GM12878 (cell line): Measurements from ENCODE around the gene EME2. TPM values are rescaled to one million over a fixed set of nuclear protein-coding genes. Genes with fewer than 3 reads are reported as not detected.

Source experiments
- ATAC-seq: fragments of 200-7000 bp; cut with Tn5 transposase; 3 replicates; pipeline ENCODE4 v1.9.1; 2020; ENCODE audit warnings: mild to moderate bottlenecking, moderate library complexity
- BruUV-seq: library from RNA; stranded (reverse); fragments of 400-500 nt; replicated peaks from 2 replicates; lab custom pipeline; 2021; lab: Mats Ljungman, UMichigan
- CTCF ChIA-PET: fragments of 300-600 bp; sonication (Branson Sonifier 250); formaldehyde crosslinking; extraction: SDS; loops from one replicate; lab custom pipeline; 2021; ENCODE audit warnings: inconsistent platforms; lab: Yijun Ruan, JAX
- POLR2A ChIA-PET: fragments of 350-600 bp; formaldehyde crosslinking; extraction: SDS; loops from one replicate; lab custom pipeline; 2021; ENCODE audit warnings: inconsistent platforms; lab: Charles Lee
- RAD21 ChIA-PET: fragments of 300-600 bp; sonication (Branson Sonifier 250); formaldehyde crosslinking; loops from one replicate; lab custom pipeline; 2023; ENCODE audit warnings: antibody characterized with exemption; ENCODE audit not compliant: unreplicated experiment; lab: Charles Lee
- SMC1A ChIA-PET: fragments of 300-600 bp; sonication (Branson Sonifier 250); formaldehyde crosslinking; loops from one replicate; lab custom pipeline; 2023; ENCODE audit not compliant: unreplicated experiment, uncharacterized antibody; lab: Charles Lee
- DNase-seq: peaks from one replicate; pipeline ENCODE4 v3.0.0-alpha.2; 2011; ENCODE audit warnings: low read depth, low spot score
- FAIRE-seq: peaks from 3 replicates; lab custom pipeline; 2011; peaks lifted over from hg19 to GRCh38; lab: Jason Lieb, UNC
- H2AFZ ChIP-seq: 2 replicates; pipeline ENCODE4 v1.6.0; 2011; ENCODE audit warnings: low read depth, low read length, control low read depth; ENCODE audit not compliant: control insufficient read depth
- H3K27ac ChIP-seq: 2 replicates; pipeline ENCODE4 v1.5.1; 2011; ENCODE audit warnings: control low read depth; ENCODE audit not compliant: control insufficient read depth, insufficient read depth
- H3K27me3 ChIP-seq, 2 experiments: replicated peaks in 1 of 2; 2 replicates each; pipeline versions ENCODE4 v1.6.0 to v1.6.1; 2011; ENCODE audit warnings: low read length in 1 of 2; ENCODE audit not compliant: control insufficient read depth in 2 of 2, insufficient read depth in 2 of 2
- H3K36me3 ChIP-seq, 2 experiments: 2 replicates each; pipeline ENCODE4 v1.5.1; 2011; ENCODE audit warnings: low read length in 1 of 2; ENCODE audit not compliant: control insufficient read depth in 2 of 2, insufficient read depth in 2 of 2
- H3K4me1 ChIP-seq: 2 replicates; pipeline ENCODE4 v1.6.1; 2011; ENCODE audit warnings: mild to moderate bottlenecking, low read length, moderate library complexity, mixed read lengths; ENCODE audit not compliant: control insufficient read depth, insufficient read depth
- H3K4me2 ChIP-seq: 2 replicates; pipeline ENCODE4 v1.6.0; 2011; ENCODE audit warnings: control low read depth; ENCODE audit not compliant: control insufficient read depth, insufficient read depth
- H3K4me3 ChIP-seq: fragments of 200-600 bp; sonication (generic); 2 replicates; pipeline ENCODE4 v1.5.1; 2016
- H3K79me2 ChIP-seq: 2 replicates; pipeline ENCODE4 v1.6.0; 2011; ENCODE audit warnings: low read length; ENCODE audit not compliant: control insufficient read depth, insufficient read depth
- H3K9ac ChIP-seq: 2 replicates; pipeline ENCODE4 v1.8.0; 2011; ENCODE audit warnings: low read length, control low read depth, mixed read lengths; ENCODE audit not compliant: control insufficient read depth, insufficient read depth
- H3K9me3 ChIP-seq: replicated peaks from 3 replicates; pipeline ENCODE4 v1.5.1; 2011; ENCODE audit warnings: mild to moderate bottlenecking, low read length; ENCODE audit not compliant: control insufficient read depth, insufficient read depth
- H4K20me1 ChIP-seq: 2 replicates; pipeline ENCODE4 v1.6.0; 2011; ENCODE audit not compliant: control insufficient read depth, insufficient read depth
- BRCA1 ChIP-seq: IDR thresholded peaks from 2 replicates; pipeline ENCODE4 v1.6.1; 2011; ENCODE audit warnings: low read depth, low read length, improper control_type of control experiment
- ESRRA ChIP-seq: IDR thresholded peaks from 2 replicates; pipeline ENCODE4 v1.6.1; 2012; ENCODE audit warnings: mild to moderate bottlenecking, low read length, improper control_type of control experiment
- MTA3 ChIP-seq: IDR thresholded peaks from 2 replicates; pipeline ENCODE4 v1.6.1; 2012; ENCODE audit warnings: low read length, inconsistent platforms, borderline replicate concordance
- POLR2A ChIP-seq: IDR thresholded peaks from 2 replicates; pipeline ENCODE4 v1.6.1; 2011; ENCODE audit warnings: low read depth, mild to moderate bottlenecking, low read length
- SMAD1 ChIP-seq: fragments of 450-650 bp; IDR thresholded peaks from 2 replicates; pipeline ENCODE4 v1.6.1; 2018; ENCODE audit warnings: mild to moderate bottlenecking, low read depth; ENCODE audit not compliant: partially characterized antibody
- ZNF217 ChIP-seq: fragments of 450-650 bp; IDR thresholded peaks from 2 replicates; pipeline ENCODE4 v1.6.1; 2017; ENCODE audit warnings: antibody characterized with exemption, mild to moderate bottlenecking
- WGBS: methylation state at CpG from one replicate; pipeline ENCODE4 v1.1.6; 2016; ENCODE audit warnings: low lambda C conversion rate; ENCODE audit not compliant: insufficient replicate concordance, insufficient coverage; ENCODE audit errors: missing lambda C conversion rate; 5-methylcytosine and 5-hydroxymethylcytosine counted together
- in situ Hi-C: fragments of 300-500 bp; cut with MboI; formaldehyde crosslinking; loops from 9 replicates; pipeline ENCODE4 v1.14.3; 2018; ENCODE audit warnings: mixed read lengths
- intact Hi-C: fragments of 100-400 bp; cut with micrococcal nuclease; formaldehyde crosslinking; loops from one replicate; pipeline ENCODE4 v1.14.2; 2022; ENCODE audit not compliant: unreplicated experiment
- polyA plus RNA-seq, 11 experiments: library from polyadenylated mRNA; depleted of rRNA in 4 of 11; unstranded in 6 of 11; stranded (reverse) in 5 of 11; fragments of >200 nt; fragmentation: Nextera tagmentation in 4 of 11; fragmentation: Illumina TruSeq in 1 of 11; extraction: Ambion mirVana in 4 of 11; extraction: Trizol in 1 of 11; gene quantifications; 1 replicate in 1 of 11; 2 replicates in 10 of 11; pipeline versions ENCODE4 v1.2.1 to v1.2.3, GENCODE V29; 2011 to 2016; ENCODE audit warnings: inconsistent platforms in 2 of 11, missing spikeins in 2 of 11, low read depth in 1 of 11
- total RNA-seq, 4 experiments: library from RNA; depleted of rRNA in 3 of 4; stranded (reverse); fragments of >200 nt in 3 of 4; fragmentation: Illumina TruSeq in 1 of 4; extraction: Trizol in 1 of 4; gene quantifications; 2 replicates each; pipeline versions ENCODE4 v1.2.1 to v1.2.3, GENCODE V29; 2013 to 2021
- TF ChIP-seq, protein P1 (sequence below): IDR thresholded peaks from 2 replicates; pipeline ENCODE4 v1.6.1; 2012; ENCODE audit warnings: mild to moderate bottlenecking, low read depth, low read length
- TF ChIP-seq, protein P2 (sequence below): fragments of 450-650 bp; conservative IDR thresholded peaks from 2 replicates; pipeline ENCODE4 v1.6.1; 2017; ENCODE audit warnings: mild to moderate bottlenecking, moderate library complexity

EME2 gene
- total and polyA plus RNA-seq, 10 of the 15 experiments (the other 5 are each of a cell fraction or from before 2014, with no cell fraction given): 0.29 to 16.9 (median 4.1) TPM

DNA sequence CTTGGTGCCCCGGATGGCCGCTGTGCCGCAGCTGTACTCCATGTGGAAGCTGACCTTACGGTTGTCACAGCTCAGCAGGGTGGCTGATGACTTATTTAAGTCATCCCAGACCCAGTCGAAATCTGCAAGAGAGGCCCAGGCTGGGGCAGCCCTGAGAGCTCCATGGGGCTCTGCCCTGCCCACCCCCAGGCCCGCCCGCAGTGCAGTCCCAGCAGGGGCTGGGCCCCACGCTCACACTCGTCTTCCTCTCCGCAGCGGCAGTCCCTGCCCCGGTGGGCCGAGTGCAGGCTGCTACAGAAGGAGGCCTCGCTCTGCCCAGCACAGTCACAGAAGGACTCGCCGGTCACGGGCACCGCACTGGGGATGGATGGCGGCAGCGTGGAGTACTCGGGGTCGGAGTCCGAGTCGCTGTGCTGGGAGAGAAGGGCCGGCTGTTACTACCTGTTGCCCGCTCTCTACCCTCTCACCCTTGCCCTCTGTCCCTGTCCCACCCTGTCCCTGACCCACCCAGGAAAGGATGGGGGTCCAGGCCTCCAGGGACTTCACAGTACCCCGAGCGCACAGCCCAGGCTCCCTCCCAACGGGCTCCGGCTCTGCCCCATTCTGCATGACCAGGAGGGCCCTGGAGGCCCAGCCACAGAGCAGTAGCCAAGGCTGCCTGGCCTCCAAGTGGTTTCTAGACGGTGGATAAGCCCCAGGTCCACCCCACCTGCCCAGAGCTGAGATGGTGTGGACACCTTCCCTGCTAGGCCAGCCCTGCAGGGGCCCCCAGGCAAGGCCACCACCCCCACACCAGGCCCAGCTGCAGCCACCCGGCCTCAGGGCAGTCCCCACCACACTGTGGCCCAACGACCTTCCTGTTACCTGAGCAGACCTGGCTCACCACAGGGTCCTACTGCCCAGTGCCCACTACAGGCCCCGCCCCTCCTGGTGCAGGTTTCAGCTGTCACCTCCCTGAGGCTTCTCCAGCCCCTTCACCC lies 5.9 kb downstream of the EME2 start:
- peaks cover 3 to 8% of the 10 kb centered on the region in 2 experiments; a peak in 3 of 4 replicates for H3K36me3 ChIP-seq
- H3K9ac ChIP-seq: no peak overlapping the region
- CTCF ChIA-PET: no interaction called here
- H3K27ac ChIP-seq: no peak overlapping the region
- no peak overlapping the region for H2AFZ ChIP-seq
- TF ChIP-seq ZNF217 (no peak), POLR2A (peak; percentile 32)
- in situ Hi-C loops: no loop called here
- intact Hi-C loops: no loop called here
- H3K9me3 ChIP-seq: no peaks in the 10 kb centered on the region
- H3K79me2 ChIP-seq: peaks cover 16% of the 10 kb centered on the region
- no peak overlapping the region for H3K4me2 ChIP-seq
- WGBS: 80% methylated on average over 32 of the region's 34 CpGs
- ATAC-seq (no peak), FAIRE-seq (no peak), DNase-seq (no peak)
- POLR2A ChIA-PET: interaction anchor here (1.2 kb wide), 1 partner anchor 73 kb away, joined by 3 read pairs; the partner anchor contains the start of gene MAPK8IP3
- no peaks in the 10 kb centered on the region for H4K20me1 ChIP-seq
- H3K4me1 ChIP-seq: peaks cover 17% of the 10 kb centered on the region
- no peak overlapping the region for H3K4me3 ChIP-seq
- no TSS peak for BruUV-seq
- RAD21 ChIA-PET: no interaction called here
- SMC1A ChIA-PET: no interaction called here
- H3K27me3 ChIP-seq: no peaks in the 10 kb centered on the region

DNA sequence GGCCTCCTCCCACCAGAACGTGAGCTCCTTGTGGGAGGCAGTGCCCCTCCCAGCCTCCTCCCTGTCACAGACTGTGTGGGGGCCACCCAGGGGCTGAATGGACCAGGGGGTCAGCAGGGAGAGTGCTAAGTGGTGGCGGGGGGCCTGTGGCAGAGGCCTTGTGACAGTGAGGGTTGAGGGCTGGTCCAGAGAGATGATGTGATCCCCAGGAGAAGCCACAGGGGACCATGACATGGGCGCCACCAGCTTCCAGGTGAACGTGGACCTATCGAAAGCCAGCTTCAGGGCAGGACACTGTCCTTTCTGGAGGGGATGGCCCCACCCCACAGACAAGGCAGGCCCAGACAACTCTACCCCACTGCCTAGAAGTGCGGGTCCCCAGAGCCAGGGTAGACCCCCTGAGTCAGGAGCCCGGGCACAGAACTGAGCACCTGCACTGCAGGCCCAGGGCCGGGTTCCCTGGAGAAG lies 6.7 kb downstream of the EME2 start:
- Histone ChIP-seq H3K36me3 (peaks cover 3 to 8% of the 10 kb centered on the region in 2 experiments; a peak in 3 of 4 replicates), H3K9me3 (no peaks in the 10 kb centered on the region), H3K4me2 (no peak overlapping the region), H2AFZ (no peak overlapping the region), H3K4me3 (no peak overlapping the region), H3K27ac (no peak overlapping the region), H3K27me3 (no peaks in the 10 kb centered on the region), H4K20me1 (no peaks in the 10 kb centered on the region), H3K9ac (no peak overlapping the region), H3K4me1 (peaks cover 12% of the 10 kb centered on the region), H3K79me2 (peaks cover 14% of the 10 kb centered on the region)
- no peak for FAIRE-seq
- ChIA-PET RAD21 (interaction anchor here (0.6 kb wide), 1 partner anchor 306 kb away, joined by 3 read pairs; no protein-coding TSS in a partner anchor), SMC1A (no interaction called here), POLR2A (interaction anchor here (1.2 kb wide), 1 partner anchor 74 kb away, joined by 3 read pairs; the partner anchor contains the start of gene MAPK8IP3), CTCF (no interaction called here)
- no peak for DNase-seq
- no TSS peak for BruUV-seq
- 73% methylated on average over 7 of the region's 8 CpGs for WGBS
- in situ Hi-C loops: no loop called here
- intact Hi-C loops: no loop called here
- ATAC-seq: no peak
- TF ChIP-seq POLR2A (no peak; the same call in 1 of the 2 replicates), MTA3 (no peak), BRCA1 (no peak), SMAD1 (no peak), ESRRA (no peak)
- TF ChIP-seq, protein P1, sequence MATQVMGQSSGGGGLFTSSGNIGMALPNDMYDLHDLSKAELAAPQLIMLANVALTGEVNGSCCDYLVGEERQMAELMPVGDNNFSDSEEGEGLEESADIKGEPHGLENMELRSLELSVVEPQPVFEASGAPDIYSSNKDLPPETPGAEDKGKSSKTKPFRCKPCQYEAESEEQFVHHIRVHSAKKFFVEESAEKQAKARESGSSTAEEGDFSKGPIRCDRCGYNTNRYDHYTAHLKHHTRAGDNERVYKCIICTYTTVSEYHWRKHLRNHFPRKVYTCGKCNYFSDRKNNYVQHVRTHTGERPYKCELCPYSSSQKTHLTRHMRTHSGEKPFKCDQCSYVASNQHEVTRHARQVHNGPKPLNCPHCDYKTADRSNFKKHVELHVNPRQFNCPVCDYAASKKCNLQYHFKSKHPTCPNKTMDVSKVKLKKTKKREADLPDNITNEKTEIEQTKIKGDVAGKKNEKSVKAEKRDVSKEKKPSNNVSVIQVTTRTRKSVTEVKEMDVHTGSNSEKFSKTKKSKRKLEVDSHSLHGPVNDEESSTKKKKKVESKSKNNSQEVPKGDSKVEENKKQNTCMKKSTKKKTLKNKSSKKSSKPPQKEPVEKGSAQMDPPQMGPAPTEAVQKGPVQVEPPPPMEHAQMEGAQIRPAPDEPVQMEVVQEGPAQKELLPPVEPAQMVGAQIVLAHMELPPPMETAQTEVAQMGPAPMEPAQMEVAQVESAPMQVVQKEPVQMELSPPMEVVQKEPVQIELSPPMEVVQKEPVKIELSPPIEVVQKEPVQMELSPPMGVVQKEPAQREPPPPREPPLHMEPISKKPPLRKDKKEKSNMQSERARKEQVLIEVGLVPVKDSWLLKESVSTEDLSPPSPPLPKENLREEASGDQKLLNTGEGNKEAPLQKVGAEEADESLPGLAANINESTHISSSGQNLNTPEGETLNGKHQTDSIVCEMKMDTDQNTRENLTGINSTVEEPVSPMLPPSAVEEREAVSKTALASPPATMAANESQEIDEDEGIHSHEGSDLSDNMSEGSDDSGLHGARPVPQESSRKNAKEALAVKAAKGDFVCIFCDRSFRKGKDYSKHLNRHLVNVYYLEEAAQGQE: no peak
- TF ChIP-seq, protein P2, sequence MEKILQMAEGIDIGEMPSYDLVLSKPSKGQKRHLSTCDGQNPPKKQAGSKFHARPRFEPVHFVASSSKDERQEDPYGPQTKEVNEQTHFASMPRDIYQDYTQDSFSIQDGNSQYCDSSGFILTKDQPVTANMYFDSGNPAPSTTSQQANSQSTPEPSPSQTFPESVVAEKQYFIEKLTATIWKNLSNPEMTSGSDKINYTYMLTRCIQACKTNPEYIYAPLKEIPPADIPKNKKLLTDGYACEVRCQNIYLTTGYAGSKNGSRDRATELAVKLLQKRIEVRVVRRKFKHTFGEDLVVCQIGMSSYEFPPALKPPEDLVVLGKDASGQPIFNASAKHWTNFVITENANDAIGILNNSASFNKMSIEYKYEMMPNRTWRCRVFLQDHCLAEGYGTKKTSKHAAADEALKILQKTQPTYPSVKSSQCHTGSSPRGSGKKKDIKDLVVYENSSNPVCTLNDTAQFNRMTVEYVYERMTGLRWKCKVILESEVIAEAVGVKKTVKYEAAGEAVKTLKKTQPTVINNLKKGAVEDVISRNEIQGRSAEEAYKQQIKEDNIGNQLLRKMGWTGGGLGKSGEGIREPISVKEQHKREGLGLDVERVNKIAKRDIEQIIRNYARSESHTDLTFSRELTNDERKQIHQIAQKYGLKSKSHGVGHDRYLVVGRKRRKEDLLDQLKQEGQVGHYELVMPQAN: no peak
